ENCODE measurements around the gene GPR37L1.

DNA sequence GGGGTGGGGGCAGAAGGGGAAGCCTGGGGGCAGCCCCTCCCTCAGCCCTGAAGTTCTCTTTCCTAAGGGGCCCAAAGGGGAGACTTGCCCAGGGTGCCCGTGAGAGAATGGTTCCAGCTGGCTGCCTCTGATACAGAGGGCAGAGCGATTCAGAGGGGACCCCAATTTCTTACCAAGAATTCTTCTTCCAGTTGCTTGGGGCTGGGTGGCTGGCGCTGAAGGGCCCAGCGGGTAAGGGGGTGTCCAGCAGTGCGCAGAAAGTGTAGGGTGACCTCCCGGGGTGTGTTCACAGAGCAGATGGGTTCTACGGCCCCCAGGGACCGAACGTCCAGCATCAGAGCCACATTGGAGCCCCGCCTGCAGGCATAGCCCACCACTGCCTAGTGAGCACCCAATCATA is 35.2 kb downstream of the GPR37L1 start:
- TF ChIP-seq, protein P1, sequence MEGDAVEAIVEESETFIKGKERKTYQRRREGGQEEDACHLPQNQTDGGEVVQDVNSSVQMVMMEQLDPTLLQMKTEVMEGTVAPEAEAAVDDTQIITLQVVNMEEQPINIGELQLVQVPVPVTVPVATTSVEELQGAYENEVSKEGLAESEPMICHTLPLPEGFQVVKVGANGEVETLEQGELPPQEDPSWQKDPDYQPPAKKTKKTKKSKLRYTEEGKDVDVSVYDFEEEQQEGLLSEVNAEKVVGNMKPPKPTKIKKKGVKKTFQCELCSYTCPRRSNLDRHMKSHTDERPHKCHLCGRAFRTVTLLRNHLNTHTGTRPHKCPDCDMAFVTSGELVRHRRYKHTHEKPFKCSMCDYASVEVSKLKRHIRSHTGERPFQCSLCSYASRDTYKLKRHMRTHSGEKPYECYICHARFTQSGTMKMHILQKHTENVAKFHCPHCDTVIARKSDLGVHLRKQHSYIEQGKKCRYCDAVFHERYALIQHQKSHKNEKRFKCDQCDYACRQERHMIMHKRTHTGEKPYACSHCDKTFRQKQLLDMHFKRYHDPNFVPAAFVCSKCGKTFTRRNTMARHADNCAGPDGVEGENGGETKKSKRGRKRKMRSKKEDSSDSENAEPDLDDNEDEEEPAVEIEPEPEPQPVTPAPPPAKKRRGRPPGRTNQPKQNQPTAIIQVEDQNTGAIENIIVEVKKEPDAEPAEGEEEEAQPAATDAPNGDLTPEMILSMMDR (conservative IDR thresholded peaks at IDR 0.05; ENCODE audit: low read length) = no peak
- no peak for TF ChIP-seq EZH2phosphoT487 (IDR thresholded peaks at IDR 0.05; ENCODE audit: borderline replicate concordance, low read depth, low read length)

Measured in OCI-LY7 (cell line).